Stimulated activated CD8-positive, alpha-beta memory T cell treated with anti-CD3 and anti-CD28 coated beads, Interleukin-15, amount 100 ng/mL, for 1 hour (primary cell): ENCODE data around the gene P3H1.
"Not testable (repeated sequence)": the region's sequence is repeated elsewhere in the genome, so short reads cannot be mapped to it uniquely, and the experiment has no call there.

Experiments used
- DNase-seq: peaks from one replicate; pipeline ENCODE4 v3.0.0-alpha.2; 2020; ENCODE audit warnings: low read depth

Gene P3H1, protein sequence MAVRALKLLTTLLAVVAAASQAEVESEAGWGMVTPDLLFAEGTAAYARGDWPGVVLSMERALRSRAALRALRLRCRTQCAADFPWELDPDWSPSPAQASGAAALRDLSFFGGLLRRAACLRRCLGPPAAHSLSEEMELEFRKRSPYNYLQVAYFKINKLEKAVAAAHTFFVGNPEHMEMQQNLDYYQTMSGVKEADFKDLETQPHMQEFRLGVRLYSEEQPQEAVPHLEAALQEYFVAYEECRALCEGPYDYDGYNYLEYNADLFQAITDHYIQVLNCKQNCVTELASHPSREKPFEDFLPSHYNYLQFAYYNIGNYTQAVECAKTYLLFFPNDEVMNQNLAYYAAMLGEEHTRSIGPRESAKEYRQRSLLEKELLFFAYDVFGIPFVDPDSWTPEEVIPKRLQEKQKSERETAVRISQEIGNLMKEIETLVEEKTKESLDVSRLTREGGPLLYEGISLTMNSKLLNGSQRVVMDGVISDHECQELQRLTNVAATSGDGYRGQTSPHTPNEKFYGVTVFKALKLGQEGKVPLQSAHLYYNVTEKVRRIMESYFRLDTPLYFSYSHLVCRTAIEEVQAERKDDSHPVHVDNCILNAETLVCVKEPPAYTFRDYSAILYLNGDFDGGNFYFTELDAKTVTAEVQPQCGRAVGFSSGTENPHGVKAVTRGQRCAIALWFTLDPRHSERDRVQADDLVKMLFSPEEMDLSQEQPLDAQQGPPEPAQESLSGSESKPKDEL

DNA sequence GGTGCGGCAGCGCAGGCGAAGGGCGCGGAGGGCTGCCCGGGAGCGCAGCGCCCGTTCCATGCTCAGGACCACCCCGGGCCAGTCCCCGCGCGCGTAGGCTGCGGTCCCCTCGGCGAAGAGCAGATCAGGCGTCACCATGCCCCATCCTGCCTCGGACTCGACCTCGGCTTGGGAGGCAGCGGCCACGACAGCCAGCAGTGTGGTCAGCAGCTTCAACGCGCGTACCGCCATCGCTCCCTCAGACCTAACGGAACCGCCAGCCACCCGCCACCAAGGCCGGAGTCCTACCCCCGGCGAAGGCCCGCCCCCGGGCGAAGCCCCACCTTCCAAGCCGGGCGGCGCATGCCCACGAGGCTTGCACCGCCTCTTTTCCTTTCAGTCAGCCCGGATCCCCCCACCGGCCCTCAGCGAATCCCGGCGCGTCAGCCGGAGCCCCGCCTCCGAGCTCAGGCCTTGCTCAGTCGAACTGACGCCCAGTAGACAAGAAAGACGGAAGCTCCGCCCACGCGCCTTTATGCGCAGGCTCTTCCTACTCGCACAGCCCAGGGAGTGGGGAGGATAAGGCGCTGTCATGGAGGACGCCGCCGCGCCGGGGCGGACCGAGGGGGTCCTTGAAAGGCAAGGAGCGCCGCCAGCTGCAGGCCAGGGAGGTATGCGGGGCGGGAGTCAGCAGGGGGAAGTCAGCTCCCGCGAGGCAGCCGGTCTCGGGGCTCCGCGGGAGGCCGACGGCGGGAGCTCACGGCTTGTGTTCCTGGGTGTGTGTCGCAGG lies at the start of gene P3H1, which contains the start of gene C1orf50:
Gene P3H1 (minus strand): TSS at position 288 of the 769 bp plus-strand sequence. CDS start 57 bp downstream, at position 231.
Gene C1orf50 (plus strand): TSS at position 509 of the 769 bp plus-strand sequence. CDS start 63 bp downstream, at position 572.
- DNase-seq: peak; percentile 98

DNA sequence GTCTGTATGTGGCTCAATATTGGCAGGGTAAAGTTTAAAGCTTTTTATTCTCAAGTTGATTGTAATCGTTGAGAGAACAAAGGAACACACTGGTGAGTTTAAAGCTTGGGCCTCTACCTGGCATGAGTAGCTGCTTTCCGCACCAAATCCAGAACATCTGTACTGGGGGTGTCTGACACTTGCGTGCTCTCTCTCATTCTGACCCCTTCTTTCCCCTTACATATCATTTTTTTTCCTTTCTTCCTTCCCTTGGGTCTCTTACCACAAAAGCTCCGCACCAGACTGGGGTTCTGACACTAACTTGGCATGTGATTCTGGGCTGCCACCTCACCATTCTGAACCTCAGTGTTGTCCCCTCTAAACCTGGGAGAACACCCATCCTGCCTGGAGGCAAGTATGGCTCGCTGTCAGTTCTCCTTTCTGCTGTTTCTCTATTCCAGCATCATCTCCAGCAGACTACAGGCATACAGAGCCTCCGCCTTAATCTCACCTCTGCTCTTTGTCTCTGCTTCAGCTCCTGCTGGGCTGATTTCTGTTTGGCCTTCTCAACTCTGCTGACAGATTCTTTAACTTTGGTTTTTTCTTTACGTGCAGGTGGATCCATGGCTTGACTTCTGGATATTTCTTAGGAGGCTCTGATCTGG lies 49.2 kb upstream of the P3H1 start:
- DNase-seq: no peak

DNA sequence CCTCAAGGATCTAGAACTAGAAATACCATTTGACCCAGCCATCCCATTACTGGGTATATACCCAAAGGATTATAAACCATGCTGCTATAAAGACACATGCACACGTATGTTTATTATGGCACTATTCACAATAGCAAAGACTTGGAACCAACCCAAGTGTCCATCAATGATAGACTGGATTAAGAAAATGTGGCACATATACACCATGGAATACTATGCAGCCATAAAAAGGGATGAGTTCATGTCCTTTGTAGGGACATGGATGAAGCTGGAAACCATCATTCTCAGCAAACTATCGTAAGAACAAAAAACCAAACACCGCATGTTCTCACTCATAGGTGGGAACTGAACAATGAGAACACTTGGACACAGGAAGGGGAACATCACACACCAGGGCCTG lies 48.0 kb upstream of the P3H1 start:
- not testable (repeated sequence) for DNase-seq

DNA sequence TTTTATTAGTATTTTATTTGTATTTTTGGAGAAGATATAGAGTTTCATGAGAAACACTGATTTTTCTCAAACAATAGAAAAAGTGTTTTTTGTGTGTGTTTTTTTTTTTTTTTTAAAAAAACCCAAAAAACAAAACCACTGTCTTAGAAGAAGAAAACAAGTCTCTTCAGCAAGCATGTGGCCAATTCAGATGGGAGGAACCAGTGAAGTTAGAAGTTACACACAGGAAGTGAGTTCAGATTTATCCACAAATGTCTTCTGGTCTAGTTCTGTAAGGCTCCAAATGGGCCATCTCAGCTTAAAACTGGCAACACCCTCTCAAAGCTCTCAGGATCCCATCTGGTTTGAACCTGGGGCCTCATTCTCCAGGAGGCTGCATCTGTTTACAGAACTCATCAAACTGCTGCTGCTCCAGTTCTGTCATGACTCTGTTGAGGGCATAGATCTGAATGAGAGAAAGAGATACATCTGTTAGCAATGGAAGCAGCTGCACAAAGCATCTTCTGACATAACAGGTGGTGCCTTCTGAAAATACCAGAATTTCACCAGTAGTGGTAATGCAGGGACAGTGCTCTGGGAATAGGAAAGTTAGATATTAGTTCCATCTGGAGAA lies 40.3 kb upstream of the P3H1 start:
- no peak for DNase-seq

DNA sequence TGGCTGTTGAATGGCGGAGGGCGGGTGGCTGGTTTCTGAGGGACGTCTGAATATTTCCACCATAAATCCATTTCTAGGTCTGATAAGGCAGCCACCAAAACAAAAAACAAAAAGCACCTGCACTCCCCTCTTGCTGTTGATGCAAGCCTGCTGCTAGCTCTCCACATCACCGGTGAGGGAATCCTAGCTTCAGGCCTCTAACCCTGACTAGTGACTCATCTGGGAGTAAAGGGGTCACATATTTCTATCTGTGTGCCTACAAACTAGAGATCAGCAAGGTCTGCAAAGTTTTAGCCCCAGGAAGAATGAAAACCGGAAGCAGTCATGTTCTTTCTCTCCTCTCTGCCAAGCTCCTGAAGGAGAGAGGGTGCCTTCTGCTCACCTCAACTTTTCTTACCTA lies 39.8 kb upstream of the P3H1 start:
- no peak for DNase-seq

DNA sequence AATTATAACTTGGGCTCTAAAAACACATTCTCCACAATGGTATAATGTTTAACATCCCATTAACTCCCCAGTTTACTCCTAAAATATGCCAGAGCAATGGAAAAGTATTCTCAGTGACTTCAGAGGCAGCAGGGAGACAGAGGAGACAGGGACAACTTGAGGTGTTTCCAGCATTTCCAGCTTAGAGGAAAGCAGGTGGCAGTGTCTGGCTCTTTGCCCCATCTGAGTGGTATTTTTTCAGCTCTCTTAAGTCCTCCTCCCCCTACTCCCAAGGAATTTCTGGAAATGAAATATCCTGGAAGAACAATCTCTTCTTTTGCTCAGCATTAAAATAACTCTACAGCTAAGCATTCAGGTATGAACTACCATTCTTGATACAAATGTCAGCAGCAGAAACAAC lies 39.3 kb upstream of the P3H1 start:
- DNase-seq: no peak

DNA sequence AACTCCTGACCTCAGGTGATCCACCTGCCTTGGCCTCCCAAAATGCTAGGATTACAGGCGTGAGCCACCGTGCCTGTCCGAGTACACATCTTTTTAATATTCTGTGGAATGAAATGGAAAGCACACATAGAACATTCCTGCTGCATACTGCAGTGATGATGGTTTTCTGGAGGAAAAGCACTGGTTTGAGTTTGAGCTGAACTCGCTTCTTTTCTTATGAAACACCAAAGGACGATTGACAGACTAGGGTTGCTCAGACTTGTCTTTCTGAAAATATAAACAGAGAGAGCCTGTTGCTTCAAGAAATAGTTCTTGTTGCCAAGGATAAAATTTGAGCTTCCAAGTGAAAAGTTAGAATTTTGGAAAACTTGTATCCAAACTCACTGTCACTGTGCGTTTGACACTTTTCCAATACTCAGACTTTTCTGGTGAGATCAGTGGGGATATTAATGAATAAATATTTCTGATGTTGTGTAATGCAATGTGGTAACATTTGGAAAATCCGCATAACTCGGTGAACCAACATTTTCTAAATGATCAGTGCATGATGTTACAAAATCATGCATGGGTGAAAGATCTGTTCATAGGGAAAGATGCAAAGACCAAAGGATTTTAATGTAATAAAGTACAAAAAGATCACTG lies 35.1 kb upstream of the P3H1 start:
- no peak for DNase-seq

DNA sequence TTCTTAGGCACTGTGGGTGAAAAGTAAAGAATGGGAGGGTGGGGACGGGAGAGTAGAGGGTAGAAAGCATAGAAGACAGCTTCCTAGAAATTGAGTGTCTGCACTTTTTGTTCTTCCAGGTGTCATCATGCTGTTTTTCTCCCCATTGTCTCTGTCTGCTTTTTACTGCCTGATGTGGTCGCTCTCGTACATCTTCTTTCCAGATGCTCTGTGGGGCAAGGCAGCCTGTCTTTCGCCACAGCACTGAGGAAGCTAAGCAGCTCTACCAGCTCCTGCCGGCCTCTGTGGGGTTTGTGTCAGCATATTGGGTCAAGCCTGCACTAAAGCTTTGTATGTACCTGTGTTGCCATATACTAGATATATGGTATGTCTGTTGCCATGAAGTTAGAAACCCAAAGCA lies 31.2 kb upstream of the P3H1 start:
- no peak for DNase-seq

DNA sequence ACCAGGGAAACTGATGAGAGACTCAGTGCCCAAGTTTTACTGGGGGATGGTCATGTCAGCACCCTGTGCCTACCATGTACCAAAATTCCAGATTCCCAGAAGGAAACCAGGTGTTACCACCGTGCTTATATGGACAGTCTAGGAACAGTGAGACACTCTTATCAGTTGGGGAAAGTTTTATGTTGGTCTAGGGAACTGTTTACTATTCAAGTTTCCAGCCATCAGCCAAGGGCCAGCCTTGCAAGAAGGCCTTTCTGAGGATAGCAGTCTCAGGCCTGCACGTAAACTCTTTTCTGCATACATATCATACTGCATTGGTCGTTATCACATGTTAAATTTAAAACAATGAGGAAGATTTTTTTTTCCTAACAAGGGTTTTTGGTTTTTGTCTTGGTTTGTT lies 30.6 kb upstream of the P3H1 start:
- DNase-seq: no peak

DNA sequence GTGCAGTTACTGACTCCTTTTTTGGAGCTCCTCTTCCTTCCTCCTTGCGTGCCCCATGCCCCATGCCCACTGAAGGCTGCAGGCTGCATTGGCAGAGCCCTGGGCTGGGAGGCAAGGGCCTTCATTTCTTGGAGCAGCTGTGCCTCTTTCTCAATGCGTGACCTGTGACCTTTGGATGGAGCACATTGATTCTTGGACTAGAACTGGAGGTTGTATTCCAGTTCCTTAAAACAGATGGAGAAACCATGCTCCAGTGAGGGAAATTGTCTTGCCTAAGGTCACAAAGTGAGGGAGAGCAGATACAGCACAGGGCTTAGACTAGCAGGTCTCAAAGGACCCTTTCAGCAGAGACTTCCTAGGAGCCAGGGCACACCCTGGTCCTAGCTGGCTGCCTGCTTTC lies 27.0 kb upstream of the P3H1 start:
- DNase-seq: no peak

DNA sequence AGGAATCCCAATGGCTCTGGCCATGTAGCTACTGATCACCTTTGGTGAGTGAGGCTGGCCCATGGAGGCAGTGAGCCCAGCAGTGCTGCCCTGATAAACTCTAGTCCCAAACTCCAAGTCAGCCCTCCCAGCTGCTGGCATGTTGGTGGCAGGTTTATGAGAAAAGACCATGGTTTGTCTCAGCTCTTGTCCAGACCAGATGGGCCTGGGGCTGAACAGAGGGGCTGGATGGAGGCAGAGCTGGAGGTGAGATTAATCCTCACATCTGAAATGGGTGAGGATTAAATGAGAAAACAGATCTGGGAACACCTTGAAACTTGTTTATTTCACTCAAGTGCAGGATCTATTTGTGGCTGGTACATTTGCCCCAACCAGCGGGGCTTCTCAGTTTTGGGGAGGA lies 21.2 kb upstream of the P3H1 start:
- no peak for DNase-seq

DNA sequence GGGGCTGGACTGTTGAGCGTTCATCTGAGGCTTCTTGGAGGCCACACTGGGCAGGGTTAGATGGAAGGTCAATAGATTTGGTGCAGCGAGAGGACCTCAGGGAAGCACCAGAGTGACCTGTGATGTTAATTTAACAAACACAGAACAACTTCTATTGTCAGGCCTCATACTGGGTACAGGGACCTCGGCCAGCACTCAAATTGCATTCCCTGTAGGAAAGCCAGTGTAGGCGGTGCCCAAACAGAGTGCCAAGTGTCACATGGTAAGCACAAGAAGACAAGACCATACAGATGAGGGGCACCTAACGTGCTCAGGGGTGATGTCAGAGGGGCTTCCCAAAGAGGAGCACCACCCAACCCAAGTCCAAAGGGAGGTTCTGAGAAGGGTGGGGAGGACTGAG lies 19.3 kb upstream of the P3H1 start:
- DNase-seq: no peak

DNA sequence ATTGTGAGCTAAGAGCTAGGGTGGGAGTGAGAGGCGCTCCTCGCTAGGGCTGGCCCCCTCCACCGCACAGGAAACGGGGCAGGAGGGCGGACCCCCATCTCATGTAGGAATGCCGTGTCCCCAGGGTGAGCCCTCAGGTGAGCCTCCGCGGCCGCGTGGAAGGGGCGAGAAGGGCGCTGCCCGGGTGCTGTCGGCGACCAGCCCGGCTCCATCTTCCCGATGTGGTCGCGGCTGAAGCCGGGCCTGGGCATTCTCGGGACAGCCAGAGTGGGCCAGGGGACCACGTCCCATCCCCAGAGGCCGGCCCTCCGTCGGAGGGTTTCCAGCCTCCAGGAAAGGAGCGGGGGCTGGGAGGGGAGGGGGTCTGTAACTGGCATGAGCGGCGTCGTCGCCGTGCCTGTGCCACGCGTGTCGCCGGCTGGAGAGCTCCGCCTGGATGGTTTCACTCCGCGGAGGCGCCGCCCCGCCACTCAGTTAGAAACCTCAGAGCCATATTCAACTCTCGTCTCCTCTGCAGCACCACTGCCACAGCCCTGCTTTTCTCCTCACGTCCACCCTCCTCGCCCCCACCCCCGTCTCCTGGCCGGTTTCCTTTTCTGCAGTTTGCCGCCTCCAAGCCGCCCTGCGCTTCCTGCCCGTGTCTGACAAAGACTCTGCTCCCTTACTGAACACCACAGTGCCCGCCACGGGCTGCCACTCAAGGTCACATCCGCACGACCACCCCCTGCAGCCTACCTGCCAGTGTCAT lies 18.3 kb upstream of the P3H1 start, which contains the start of gene TMEM269:
Gene TMEM269 (plus strand): TSS at position 46 of the 748 bp plus-strand sequence. CDS start 4,903 bp downstream, outside the sequence.
- no peak for DNase-seq

DNA sequence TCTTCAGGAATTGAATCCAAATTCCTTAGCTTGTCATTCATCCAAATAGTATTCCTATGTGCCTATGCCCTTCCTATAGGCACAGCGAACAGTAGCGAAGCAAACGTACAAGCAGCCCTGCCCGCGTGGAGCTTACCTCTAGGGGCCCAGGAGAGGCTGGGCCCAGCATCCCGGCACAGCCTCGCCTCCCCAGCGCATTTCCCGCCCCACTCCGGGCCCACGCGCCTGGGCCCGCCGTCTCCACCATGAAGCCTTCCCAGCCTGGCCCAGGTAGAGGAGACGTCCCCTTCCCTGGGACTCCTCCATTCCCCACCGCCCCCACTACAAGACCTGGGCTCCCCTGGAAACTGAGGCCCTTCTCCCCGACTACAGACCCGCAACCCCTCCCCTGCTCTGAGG lies 17.7 kb upstream of the P3H1 start:
- no peak for DNase-seq

DNA sequence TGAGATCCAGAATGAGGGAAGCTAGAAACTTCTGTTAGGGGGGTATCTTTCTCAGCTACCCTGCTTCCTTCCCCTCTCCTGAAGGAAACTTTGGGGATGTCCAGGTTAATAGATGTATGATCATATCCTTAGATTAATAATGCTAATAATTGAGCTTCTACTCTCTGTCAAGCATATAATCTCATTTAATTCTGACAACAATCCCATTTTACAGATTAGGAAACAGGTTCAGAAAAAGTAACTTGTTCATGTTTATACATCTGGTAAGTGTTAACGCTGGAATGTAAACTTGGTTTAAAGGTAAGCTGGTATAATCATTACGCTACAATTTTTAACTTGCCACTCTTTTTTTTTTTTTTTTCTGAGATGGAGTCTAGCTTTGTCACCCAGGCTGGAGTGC lies 16.3 kb upstream of the P3H1 start:
- DNase-seq: no peak

DNA sequence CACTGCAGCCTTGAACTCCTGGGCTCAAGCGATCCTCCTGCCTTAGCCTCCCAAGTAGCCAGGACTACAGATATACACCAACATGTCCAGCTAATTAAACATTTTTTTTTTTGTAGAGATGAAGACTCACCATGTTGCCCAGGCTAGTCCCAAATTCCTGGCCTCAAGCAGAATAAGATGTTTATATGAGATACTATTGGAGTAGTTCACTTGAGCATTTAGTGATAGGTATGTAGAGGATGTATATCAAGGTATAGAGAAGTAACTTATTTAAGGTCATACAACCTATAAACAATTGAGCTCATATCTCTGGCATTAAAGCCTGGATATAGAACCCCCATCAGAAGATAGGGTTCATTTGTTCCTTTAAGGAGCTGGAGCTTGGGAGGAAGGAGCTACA lies 13.3 kb upstream of the P3H1 start:
- no peak for DNase-seq

DNA sequence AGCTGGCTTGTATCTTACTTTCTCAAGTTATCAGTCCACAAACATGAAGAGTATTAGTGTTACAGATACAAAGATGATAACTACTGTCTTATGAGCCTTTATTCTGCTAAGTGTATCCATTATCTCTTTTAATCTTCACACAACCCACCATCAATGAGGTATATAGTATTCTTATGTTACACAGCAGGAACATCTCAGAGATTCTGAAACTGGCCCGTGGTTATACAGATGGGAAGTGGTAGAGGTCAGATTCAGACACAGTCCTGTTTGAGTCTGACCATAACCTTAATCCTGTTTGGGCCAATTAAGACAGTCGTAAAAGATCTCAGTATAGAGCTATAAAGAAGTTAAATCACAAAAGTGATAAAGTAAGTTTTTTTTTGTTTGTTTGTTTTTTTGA lies 12.9 kb upstream of the P3H1 start:
- no peak for DNase-seq

DNA sequence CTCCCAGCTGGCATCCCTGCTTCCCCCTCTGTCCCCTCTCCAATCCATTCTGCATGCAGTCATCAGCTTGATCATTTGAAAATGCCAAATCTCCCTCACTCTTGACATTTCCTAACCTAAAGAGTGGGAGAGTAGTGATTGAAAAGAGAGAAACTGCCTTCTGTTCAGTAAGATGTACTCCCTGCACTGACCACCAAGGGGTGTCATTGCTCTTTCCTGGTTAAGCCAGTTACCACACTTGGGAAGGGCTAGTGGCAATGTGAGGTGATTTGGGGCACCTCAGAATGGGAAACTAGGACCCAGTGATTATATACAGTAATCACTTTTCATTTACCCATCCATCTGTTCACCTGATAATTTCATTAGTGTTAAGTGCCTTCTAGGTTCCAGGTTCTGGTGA lies 11.0 kb upstream of the P3H1 start:
- no peak for DNase-seq

DNA sequence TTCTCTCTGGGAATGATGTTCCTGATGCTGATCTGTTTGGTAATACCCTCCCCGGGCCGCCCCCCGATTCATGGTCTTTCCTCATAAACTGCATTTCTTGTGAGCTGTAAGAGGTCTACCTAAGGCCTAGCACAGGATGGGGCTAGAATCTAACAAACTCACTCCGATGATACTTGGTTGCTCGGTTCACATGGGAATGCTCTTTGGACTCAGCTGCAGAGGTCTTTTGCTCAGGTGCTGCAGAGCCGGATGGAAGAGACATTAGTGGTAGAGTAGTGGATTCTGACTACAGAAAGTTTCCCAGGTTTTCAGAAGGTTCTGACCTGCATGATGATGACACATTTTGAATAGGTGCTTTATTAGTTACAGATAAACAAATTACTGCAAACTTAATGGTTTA lies 9.7 kb upstream of the P3H1 start:
- DNase-seq: no peak

DNA sequence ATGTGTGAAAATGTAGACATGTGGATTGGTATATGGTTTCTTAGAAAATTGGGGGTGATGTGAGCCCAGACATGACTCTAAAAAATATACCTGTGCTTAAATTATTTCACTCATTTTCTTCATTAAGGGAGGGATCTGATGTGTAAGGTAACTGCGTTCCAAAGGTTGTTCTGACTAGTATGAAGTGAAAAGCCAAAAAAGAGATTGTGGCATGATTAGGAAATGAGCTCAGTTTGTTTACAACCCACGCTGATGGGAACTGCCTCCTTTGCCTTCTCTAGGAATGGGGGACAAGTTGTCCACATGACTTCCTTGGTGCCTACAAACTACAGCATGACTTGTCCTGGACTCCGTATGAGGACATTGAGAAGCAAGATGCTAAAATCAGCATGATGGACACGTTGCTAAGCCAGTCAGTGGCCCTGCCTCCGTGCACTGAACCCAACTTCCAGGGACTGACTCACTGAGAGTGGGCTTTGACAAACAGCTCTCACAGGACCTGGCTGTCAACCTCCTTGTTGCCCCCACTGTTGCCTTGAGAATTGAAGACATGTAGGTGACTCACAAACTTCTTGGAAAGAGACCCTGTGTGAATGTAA lies 8.2 kb upstream of the P3H1 start:
- DNase-seq: no peak
